BJ (cell line): ENCODE data around the gene BCAS4. TPM values are rescaled to one million over a fixed set of nuclear protein-coding genes. Genes with fewer than 3 reads are reported as not detected.
"Not testable (repeated sequence)": the region's sequence is repeated elsewhere in the genome, so short reads cannot be mapped to it uniquely, and the experiment has no call there.

Source experiments
- CTCF ChIA-PET: fragments of 350-600 bp; formaldehyde crosslinking; extraction: SDS; loops from one replicate; lab custom pipeline; 2021; ENCODE audit warnings: antibody characterized with exemption, inconsistent platforms; lab: Yijun Ruan, JAX
- POLR2A ChIA-PET: fragments of 300-600 bp; sonication (Branson Sonifier 250); formaldehyde crosslinking; extraction: SDS; loops from one replicate; lab custom pipeline; 2021; ENCODE audit warnings: antibody characterized with exemption; lab: Charles Lee
- DNase-seq: peaks from one replicate; pipeline ENCODE4 v3.0.0-alpha.2; 2011; ENCODE audit warnings: low read depth
- H3K27me3 ChIP-seq: 2 replicates; pipeline ENCODE4 v1.6.0; 2011; ENCODE audit warnings: low read length; ENCODE audit not compliant: control insufficient read depth, insufficient read depth
- H3K36me3 ChIP-seq: 2 replicates; pipeline ENCODE4 v1.5.1; 2011; ENCODE audit warnings: low read length; ENCODE audit not compliant: control insufficient read depth, insufficient read depth
- H3K4me3 ChIP-seq: 2 replicates; pipeline ENCODE4 v1.5.1; 2011; ENCODE audit warnings: low read depth, mild to moderate bottlenecking, control low read depth, low read length
- polyA plus RNA-seq: library from polyadenylated mRNA; depleted of rRNA; stranded (reverse); fragments of >200 nt; gene quantifications from 2 replicates; pipeline ENCODE4 v1.2.3, GENCODE V29; 2011
- TF ChIP-seq, protein P1 (sequence below): IDR thresholded peaks from 2 replicates; pipeline ENCODE4 v1.5.1; 2011; ENCODE audit warnings: low read depth, mild to moderate bottlenecking, control low read depth, inconsistent platforms, low read length, moderate library complexity; ENCODE audit not compliant: insufficient read depth

Gene BCAS4
- polyA plus RNA-seq, 1 experiment: 31.6 TPM

DNA sequence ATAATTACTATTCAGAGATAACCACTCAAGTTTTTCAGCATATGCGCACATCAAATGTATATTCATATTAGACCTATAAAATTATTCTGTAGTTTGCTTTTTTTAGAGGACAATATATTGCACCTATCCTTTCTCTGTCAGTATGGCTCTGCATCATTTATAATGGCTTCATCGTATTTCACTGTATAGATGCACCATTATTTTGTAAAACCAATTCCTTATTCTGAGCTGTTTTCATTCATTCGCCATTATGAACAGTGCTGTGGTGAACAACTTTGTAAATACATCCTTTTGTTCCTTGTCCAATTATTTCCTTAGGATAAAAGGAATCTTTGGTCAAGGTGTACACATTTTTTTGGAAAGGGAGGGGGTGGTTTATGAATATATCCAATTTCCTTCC, 29.2 kb upstream of the BCAS4 start:
- POLR2A ChIA-PET: no interaction called here
- CTCF ChIA-PET: interaction anchor here (0.7 to 1.8 kb wide), 9 partner anchors 8 to 139 kb away, joined by 3 to 6 read pairs (median 3); partner anchors contain the start of gene BCAS4

DNA sequence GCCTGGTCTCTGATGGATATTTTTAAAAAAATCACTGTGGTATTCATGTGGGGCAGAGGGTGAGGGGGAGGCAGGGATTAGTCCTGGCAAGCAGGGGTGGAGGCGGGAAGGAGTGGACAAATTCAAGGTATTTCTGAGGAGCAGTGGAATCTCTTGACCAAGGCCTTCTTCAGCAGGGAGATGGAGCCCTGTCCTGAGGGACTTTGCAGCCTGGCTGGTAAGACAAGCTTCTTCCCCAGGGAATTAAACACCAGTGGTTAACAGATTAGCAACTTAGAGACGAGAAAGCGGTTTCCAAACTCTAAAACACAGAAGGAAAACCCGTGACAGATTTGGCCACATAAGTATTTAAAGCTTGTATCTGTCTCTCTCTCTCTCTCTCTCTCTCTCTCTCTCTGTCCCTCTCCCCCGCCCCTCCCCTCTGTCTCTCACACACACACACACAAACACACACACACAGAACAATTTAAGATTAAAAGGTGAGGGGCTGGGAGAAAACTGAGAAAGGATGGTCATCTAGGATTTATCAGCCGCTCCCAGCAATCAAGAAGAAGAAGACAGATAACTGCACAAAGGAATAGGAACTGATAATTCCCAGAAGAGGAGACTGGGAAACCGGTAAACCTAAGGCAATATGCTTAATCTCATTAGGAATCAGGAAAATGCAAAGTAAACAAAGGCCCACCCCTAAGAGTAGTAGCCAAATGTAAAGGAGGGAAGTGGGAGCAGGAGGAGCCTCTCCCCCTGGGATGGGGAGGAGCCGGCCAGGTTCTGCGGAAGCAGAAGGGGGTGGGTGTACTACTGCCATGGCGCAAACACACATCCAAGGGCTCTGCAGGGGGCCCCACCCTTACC, 27.7 kb upstream of the BCAS4 start:
- DNase-seq, POLR2A ChIA-PET, H3K36me3 ChIP-seq, H3K4me3 ChIP-seq, H3K27me3 ChIP-seq: not testable (repeated sequence)
- CTCF ChIA-PET: interaction anchor here (0.6 to 1.3 kb wide), 3 partner anchors 17 to 788 kb away, joined by 3 to 4 read pairs (median 3); no protein-coding TSS in a partner anchor

More for the DNA sequence above, 29.2 kb upstream of the BCAS4 start:
- H3K36me3 ChIP-seq: no peaks in the 10 kb centered on the region
- H3K27me3 ChIP-seq: no peaks in the 10 kb centered on the region
- no peak for DNase-seq
- no peak overlapping the region for H3K4me3 ChIP-seq
- TF ChIP-seq, protein P1, sequence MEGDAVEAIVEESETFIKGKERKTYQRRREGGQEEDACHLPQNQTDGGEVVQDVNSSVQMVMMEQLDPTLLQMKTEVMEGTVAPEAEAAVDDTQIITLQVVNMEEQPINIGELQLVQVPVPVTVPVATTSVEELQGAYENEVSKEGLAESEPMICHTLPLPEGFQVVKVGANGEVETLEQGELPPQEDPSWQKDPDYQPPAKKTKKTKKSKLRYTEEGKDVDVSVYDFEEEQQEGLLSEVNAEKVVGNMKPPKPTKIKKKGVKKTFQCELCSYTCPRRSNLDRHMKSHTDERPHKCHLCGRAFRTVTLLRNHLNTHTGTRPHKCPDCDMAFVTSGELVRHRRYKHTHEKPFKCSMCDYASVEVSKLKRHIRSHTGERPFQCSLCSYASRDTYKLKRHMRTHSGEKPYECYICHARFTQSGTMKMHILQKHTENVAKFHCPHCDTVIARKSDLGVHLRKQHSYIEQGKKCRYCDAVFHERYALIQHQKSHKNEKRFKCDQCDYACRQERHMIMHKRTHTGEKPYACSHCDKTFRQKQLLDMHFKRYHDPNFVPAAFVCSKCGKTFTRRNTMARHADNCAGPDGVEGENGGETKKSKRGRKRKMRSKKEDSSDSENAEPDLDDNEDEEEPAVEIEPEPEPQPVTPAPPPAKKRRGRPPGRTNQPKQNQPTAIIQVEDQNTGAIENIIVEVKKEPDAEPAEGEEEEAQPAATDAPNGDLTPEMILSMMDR: no peak

DNA sequence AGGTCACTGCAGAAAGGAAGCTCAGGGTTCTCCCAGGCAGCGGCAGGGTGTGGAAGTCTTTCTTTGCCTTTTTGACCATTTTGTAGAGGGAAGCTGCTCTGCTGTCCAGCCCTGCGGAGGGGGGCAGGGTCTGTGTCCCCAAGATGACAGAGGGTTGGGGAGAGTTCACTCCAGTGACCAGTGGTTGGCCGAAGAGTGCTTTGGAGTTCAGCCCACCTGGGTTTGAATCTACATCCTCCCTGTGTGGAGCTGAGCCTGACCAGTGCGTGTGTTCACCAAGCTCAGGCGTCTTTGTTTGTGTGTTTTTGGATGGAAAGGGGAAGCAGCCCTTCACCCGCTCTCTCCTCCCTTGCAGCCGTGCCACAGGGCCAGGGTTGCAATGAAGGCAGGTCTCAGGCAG, 25.9 kb upstream of the BCAS4 start:
- DNase-seq, H3K27me3 ChIP-seq, H3K4me3 ChIP-seq, H3K36me3 ChIP-seq, POLR2A ChIA-PET: not testable (repeated sequence)
- CTCF ChIA-PET: interaction anchor here (0.9 kb wide), 1 partner anchor 133 kb away, joined by 3 read pairs; no protein-coding TSS in a partner anchor

DNA sequence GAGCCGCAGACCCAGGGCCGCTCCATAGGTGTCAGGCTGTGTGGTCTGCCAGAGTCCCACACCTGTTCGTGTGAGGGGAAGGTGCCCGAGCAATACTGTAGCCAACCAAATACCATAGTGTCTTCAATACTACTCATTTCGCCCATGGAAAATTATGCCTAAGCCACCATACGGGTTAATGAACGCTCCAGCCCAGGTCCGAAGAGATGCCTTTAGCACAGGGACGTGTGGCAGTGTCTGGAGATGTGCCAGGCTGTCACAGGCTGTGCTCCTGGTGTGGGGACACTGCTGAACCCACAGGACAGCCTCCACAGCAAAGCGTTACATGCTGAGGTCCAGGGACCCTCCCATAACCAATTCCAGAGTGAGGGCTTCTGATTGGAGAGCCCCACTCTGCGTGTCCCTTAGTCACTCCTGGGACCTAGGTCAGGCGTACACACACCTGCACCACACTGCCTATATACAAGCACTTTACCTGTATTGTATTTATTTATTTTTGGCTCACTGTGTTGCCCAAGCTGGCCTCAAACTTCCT, 25.2 kb upstream of the BCAS4 start:
- CTCF ChIA-PET, POLR2A ChIA-PET, H3K4me3 ChIP-seq, H3K36me3 ChIP-seq, DNase-seq, H3K27me3 ChIP-seq: not testable (repeated sequence)

DNA sequence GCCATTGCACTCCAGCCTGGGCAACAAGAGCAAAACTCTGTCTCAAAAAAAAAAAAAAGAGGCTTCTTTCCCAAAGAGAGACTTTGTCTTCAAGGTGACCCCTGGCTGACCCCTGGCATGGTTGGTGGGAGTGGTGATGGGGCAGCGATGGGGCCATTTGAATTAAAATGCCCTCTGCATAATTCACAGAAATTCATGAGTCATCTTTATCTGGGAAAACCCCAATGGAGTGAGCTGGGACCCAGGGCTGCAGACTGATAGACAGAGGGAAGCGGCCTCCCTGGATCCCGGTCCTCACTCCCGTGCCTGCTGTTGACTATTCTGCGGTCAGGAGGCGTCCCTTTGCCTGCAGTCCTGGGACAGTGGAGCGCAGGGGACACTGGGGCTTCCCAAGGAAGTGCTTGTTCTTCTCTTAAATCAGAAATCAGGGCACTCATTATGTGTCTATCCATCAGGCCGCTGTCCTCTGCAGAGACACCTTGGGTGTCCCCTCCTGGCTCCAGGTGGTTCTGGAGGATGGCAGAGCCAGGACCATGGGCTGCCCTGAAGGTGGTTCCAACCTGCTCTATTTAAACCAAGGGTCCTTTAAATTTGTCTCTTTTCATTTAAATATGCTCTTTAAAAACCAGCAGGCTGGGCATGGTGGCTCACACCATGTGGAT, 23.3 kb upstream of the BCAS4 start:
- H3K36me3 ChIP-seq, H3K27me3 ChIP-seq, DNase-seq, H3K4me3 ChIP-seq, POLR2A ChIA-PET: not testable (repeated sequence)
- CTCF ChIA-PET: interaction anchor here (0.6 to 1.7 kb wide), 3 partner anchors 10 to 146 kb away, joined by 3 to 5 read pairs (median 3); no protein-coding TSS in a partner anchor

DNA sequence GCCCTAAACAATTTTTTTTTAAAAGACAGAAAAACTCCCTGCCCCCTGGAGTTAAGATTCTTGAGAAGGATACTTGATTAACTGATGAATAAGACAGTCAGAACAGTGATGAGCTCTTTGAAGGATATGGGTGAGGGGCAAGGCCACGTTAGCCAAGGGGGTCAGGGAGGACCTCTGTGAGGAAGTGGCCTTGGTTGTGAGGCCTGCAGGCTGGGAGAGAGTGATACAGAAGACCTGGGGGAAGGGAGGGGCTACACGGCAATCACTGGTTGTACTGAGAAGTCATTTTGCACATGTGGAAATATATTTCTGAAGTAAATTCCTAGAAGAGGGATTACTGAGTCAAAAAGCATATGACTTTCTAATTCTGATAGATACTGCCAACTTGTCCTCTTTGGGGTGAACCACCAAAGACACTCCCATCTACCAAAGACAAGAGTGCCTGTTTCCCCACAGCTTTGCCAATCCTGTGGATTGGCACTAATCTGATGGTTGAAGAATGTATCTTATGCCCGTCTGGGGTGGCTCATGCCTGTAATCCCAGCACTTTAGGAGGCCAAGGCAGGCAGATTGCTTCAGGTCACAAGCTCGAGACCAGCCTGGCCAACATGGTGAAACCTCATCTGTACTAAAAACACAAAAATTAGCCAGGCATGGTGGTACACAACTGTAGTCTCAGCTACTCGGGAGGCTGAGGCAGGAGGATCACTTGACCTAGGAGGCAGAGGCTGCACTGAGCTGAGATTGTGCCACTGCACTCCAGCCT, 22.3 kb upstream of the BCAS4 start:
- Histone ChIP-seq H3K27me3 (no peaks in the 10 kb centered on the region; the same call in 1 of the 2 replicates), H3K4me3 (no peak overlapping the region), H3K36me3 (no peaks in the 10 kb centered on the region)
- CTCF ChIA-PET: interaction anchor here (0.6 to 1.1 kb wide), 2 partner anchors 9 to 23 kb away, joined by 3 read pairs; no protein-coding TSS in a partner anchor
- no peak for DNase-seq
- POLR2A ChIA-PET: no interaction called here
- TF ChIP-seq, protein P1: no peak
